Measurements from ENCODE around the gene AHRR. TPM values are rescaled to one million over a fixed set of nuclear protein-coding genes. Genes with fewer than 3 reads are reported as not detected.

The AHRR gene
- total RNA-seq, 2 donors from 2014 or later: 0.26 to 0.33 TPM

DNA sequence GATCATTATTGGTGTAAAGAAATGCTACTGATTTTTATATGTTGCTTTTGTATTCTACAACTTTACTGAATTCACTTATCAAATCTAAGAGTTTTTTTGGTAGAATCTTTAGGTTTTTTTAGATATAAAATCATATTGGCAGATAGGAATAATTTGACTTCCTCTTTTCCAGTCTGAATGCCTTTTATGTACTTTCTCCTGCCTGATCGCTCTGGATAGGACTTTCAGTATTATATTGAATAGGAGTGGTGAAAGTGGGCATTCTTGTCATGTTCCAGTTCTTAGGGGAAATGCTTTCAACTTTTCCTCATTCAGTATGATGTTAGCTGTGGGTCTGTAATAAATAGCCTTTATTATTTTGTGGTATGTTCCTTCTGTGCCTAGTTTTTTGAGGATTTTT lies 8.3 kb downstream of the AHRR start:
- ATAC-seq (no peak), DNase-seq (no peak)
- WGBS, 2 donors: 84 to 87% methylated on average over 1 of the region's 1 CpG
- no peak overlapping the region for H3K27ac ChIP-seq
- no peaks in the 10 kb centered on the region for H3K9me3 ChIP-seq
- no peaks in the 10 kb centered on the region for H3K27me3 ChIP-seq
- no peaks in the 10 kb centered on the region for H3K4me1 ChIP-seq
- TF ChIP-seq, protein P1, sequence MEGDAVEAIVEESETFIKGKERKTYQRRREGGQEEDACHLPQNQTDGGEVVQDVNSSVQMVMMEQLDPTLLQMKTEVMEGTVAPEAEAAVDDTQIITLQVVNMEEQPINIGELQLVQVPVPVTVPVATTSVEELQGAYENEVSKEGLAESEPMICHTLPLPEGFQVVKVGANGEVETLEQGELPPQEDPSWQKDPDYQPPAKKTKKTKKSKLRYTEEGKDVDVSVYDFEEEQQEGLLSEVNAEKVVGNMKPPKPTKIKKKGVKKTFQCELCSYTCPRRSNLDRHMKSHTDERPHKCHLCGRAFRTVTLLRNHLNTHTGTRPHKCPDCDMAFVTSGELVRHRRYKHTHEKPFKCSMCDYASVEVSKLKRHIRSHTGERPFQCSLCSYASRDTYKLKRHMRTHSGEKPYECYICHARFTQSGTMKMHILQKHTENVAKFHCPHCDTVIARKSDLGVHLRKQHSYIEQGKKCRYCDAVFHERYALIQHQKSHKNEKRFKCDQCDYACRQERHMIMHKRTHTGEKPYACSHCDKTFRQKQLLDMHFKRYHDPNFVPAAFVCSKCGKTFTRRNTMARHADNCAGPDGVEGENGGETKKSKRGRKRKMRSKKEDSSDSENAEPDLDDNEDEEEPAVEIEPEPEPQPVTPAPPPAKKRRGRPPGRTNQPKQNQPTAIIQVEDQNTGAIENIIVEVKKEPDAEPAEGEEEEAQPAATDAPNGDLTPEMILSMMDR (IDR thresholded peaks at IDR 0.05): no peak
- no peak for TF ChIP-seq POLR2A (IDR thresholded peaks at IDR 0.05)
- H3K36me3 ChIP-seq (replicated peaks in 1 of 2; ENCODE audit: insufficient read depth in 1 of 2, low read depth in 2 of 2): no peaks in the 10 kb centered on the region
- intact Hi-C loops (cut with DNase I): no loop called here
- no peak overlapping the region for H3K4me3 ChIP-seq

DNA sequence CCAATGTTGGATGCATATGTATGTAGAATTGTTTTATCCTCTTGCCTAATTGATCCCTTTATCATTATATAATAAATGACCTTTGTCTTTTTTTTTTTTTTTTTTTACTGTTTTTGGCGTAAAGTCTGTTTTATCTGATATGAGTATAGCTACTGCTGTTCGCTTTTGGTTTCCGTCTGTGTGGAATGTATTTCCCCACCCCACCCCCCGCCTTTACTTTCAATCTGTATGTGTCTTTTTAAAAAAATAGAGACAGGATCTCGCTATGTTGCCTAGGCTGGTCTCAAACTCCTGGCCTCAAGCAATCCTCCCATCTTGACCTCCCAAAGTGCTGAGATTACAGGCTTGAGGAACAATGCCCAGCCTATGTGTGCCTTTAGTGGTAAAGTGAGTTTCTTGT lies 11.3 kb downstream of the AHRR start:
- no peak overlapping the region for H3K27ac ChIP-seq
- no peak overlapping the region for H3K4me3 ChIP-seq
- no peak for TF ChIP-seq POLR2A (IDR thresholded peaks at IDR 0.05)
- TF ChIP-seq, protein P1 (IDR thresholded peaks at IDR 0.05): no peak
- 60 to 83% methylated on average over 5 of the region's 5 CpGs for WGBS, 2 donors
- intact Hi-C loops (cut with DNase I): no loop called here
- ATAC-seq: no peak
- no peaks in the 10 kb centered on the region for H3K27me3 ChIP-seq
- no peaks in the 10 kb centered on the region for H3K9me3 ChIP-seq
- H3K4me1 ChIP-seq: no peaks in the 10 kb centered on the region
- DNase-seq: no peak
- H3K36me3 ChIP-seq (replicated peaks in 1 of 2; ENCODE audit: insufficient read depth in 1 of 2, low read depth in 2 of 2): no peaks in the 10 kb centered on the region

DNA sequence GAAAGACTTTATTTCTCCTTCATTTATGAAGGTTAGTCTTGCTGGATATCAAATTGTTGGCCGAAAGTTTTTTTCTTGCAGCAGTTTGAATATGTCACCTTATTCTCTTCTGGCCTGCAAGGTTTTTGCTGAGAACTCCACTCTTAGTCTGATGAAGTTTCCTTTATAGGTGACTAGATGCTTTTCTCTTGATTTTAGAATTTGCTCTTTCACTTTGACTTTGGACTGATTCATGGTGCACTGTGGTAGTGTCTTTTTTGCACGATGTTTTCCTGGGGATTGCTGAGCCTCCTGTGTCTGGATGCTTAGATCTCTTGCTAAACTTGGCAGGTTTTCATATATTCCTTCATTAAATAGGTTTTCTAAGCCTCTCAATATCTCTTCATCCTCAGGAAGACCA lies 12.4 kb downstream of the AHRR start:
- Histone ChIP-seq H3K27ac (no peak overlapping the region), H3K4me3 (no peak overlapping the region), H3K9me3 (no peaks in the 10 kb centered on the region), H3K4me1 (no peaks in the 10 kb centered on the region), H3K27me3 (no peaks in the 10 kb centered on the region), H3K36me3 (replicated peaks in 1 of 2; ENCODE audit: insufficient read depth in 1 of 2, low read depth in 2 of 2) (no peaks in the 10 kb centered on the region)
- DNase-seq: no peak
- ATAC-seq: no peak
- TF ChIP-seq POLR2A (IDR thresholded peaks at IDR 0.05): no peak
- intact Hi-C loops (cut with DNase I): no loop called here
- 78 to 83% methylated on average over 2 of the region's 2 CpGs for WGBS, 2 donors

DNA sequence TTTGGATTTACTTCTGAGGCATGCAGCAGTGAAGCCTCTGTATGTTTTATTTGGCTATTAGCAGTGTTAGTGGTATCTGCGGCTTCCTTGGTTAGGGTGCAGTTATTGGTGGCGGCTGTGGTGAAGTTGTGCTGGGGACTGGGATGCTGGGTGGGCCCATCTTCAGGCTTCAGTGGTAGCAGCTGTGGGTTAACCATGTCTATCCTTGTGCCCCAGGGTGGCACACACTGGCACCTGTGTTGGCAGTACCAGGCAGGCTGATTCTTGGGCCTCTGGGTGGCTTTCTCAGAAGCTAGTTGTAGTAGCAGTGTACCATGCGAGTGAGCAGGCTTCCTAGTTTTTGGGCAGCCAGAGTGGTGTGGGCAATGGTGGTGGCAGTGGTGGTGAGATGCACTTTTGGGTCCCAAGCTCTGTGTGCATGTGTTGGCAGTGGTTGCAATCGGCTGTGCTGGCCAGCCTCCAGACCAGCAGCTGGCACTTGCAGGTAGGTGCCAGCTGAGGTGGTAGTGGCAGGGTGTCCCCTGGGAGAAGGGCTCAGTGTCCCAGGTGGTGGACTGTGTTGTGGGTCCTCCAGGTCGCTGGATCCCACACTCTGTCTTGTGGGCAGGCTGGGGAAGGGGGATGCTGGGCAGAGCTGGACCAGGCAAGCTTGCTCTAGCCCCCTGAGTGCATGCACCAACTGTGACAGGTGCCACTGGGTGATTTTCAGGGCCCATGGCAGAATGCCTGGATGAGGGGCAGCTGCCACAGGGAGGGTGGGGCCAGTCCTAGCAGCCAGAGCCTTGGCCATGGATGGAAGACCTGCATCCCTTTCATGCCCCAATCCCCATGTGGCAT lies 13.6 kb downstream of the AHRR start:
- H3K27ac ChIP-seq: no peak overlapping the region
- no peaks in the 10 kb centered on the region for H3K36me3 ChIP-seq (replicated peaks in 1 of 2; ENCODE audit: insufficient read depth in 1 of 2, low read depth in 2 of 2)
- TF ChIP-seq, protein P1 (IDR thresholded peaks at IDR 0.05): no peak
- no peak for TF ChIP-seq POLR2A (IDR thresholded peaks at IDR 0.05)
- H3K4me3 ChIP-seq: no peak overlapping the region
- intact Hi-C loops (cut with DNase I): no loop called here
- H3K9me3 ChIP-seq: no peaks in the 10 kb centered on the region
- 70 to 100% methylated on average over 1 to 5 of the region's 5 CpGs for WGBS, 2 donors
- H3K4me1 ChIP-seq: no peaks in the 10 kb centered on the region
- DNase-seq: no peak
- no peak for ATAC-seq
- H3K27me3 ChIP-seq: no peaks in the 10 kb centered on the region

DNA sequence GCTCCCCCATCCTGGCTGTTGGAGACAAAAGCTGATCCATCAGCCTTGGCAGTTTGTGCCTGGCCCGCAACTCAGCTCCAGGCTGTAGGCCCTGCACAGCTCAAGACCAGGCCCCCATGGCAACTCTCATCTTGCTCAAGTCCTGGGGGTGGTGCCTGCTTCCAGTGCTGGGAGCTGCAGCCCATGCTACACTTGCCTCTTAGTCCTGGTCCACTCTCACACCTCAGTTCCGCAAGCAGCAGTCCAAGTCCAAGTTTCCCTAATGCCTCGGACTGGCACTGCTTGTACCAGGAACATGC lies 14.2 kb downstream of the AHRR start:
- TF ChIP-seq, protein P1 (IDR thresholded peaks at IDR 0.05): no peak
- TF ChIP-seq POLR2A (IDR thresholded peaks at IDR 0.05): no peak
- H3K9me3 ChIP-seq: no peaks in the 10 kb centered on the region
- no peak overlapping the region for H3K27ac ChIP-seq
- H3K27me3 ChIP-seq: no peaks in the 10 kb centered on the region
- H3K36me3 ChIP-seq (replicated peaks in 1 of 2; ENCODE audit: insufficient read depth in 1 of 2, low read depth in 2 of 2): no peaks in the 10 kb centered on the region
- WGBS, 2 donors: 95 to 100% methylated on average over 2 to 3 of the region's 3 CpGs
- H3K4me3 ChIP-seq: no peak overlapping the region
- ATAC-seq: no peak
- intact Hi-C loops (cut with DNase I): no loop called here
- no peak for DNase-seq
- no peaks in the 10 kb centered on the region for H3K4me1 ChIP-seq
